Liver (tissue), 3 donors: ENCODE data around the gene ATF7IP.

Experiments used
- FOXA2 ChIP-seq: IDR thresholded peaks from 2 replicates; pipeline ENCODE4 v1.6.1; 2016; ENCODE audit warnings: antibody characterized with exemption
- SP1 ChIP-seq: IDR thresholded peaks from 2 replicates; pipeline ENCODE4 v1.6.1; 2018; ENCODE audit warnings: antibody characterized with exemption, mild to moderate bottlenecking
- TAF1 ChIP-seq: conservative IDR thresholded peaks from 2 replicates; pipeline ENCODE4 v1.6.1; 2016; ENCODE audit warnings: antibody characterized with exemption, mild to moderate bottlenecking
- YY1 ChIP-seq: IDR thresholded peaks from 2 replicates; pipeline ENCODE4 v1.6.1; 2016; ENCODE audit warnings: antibody characterized with exemption, mild to moderate bottlenecking
- TF ChIP-seq, protein P1 (sequence below): IDR thresholded peaks from 2 replicates; pipeline ENCODE4 v1.6.1; 2016; ENCODE audit warnings: antibody characterized with exemption, mild to moderate bottlenecking
- TF ChIP-seq, protein P2 (sequence below): fragments of 150-350 bp; IDR thresholded peaks from 2 replicates; pipeline ENCODE4 v1.5.1; 2017; ENCODE audit warnings: improper control_type of control experiment, low read depth, low read length; ENCODE audit not compliant: missing input control
- donor health status: healthy.
- donor health status: healthy.

GRCh38 chr12:14514946-14515345, 149.5 kb downstream of the ATF7IP start:
- no peak for TF ChIP-seq FOXA2
- TF ChIP-seq, protein P1, sequence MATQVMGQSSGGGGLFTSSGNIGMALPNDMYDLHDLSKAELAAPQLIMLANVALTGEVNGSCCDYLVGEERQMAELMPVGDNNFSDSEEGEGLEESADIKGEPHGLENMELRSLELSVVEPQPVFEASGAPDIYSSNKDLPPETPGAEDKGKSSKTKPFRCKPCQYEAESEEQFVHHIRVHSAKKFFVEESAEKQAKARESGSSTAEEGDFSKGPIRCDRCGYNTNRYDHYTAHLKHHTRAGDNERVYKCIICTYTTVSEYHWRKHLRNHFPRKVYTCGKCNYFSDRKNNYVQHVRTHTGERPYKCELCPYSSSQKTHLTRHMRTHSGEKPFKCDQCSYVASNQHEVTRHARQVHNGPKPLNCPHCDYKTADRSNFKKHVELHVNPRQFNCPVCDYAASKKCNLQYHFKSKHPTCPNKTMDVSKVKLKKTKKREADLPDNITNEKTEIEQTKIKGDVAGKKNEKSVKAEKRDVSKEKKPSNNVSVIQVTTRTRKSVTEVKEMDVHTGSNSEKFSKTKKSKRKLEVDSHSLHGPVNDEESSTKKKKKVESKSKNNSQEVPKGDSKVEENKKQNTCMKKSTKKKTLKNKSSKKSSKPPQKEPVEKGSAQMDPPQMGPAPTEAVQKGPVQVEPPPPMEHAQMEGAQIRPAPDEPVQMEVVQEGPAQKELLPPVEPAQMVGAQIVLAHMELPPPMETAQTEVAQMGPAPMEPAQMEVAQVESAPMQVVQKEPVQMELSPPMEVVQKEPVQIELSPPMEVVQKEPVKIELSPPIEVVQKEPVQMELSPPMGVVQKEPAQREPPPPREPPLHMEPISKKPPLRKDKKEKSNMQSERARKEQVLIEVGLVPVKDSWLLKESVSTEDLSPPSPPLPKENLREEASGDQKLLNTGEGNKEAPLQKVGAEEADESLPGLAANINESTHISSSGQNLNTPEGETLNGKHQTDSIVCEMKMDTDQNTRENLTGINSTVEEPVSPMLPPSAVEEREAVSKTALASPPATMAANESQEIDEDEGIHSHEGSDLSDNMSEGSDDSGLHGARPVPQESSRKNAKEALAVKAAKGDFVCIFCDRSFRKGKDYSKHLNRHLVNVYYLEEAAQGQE: no peak
- TF ChIP-seq YY1: no peak
- TF ChIP-seq, protein P2, sequence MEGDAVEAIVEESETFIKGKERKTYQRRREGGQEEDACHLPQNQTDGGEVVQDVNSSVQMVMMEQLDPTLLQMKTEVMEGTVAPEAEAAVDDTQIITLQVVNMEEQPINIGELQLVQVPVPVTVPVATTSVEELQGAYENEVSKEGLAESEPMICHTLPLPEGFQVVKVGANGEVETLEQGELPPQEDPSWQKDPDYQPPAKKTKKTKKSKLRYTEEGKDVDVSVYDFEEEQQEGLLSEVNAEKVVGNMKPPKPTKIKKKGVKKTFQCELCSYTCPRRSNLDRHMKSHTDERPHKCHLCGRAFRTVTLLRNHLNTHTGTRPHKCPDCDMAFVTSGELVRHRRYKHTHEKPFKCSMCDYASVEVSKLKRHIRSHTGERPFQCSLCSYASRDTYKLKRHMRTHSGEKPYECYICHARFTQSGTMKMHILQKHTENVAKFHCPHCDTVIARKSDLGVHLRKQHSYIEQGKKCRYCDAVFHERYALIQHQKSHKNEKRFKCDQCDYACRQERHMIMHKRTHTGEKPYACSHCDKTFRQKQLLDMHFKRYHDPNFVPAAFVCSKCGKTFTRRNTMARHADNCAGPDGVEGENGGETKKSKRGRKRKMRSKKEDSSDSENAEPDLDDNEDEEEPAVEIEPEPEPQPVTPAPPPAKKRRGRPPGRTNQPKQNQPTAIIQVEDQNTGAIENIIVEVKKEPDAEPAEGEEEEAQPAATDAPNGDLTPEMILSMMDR: no peak
- no peak for TF ChIP-seq SP1
- no peak for TF ChIP-seq TAF1
